Caco-2 (cell line): ENCODE data around the gene FGFR3. TPM values are rescaled to one million over a fixed set of nuclear protein-coding genes. Genes with fewer than 3 reads are reported as not detected.

ENCODE experiments used
- BruUV-seq: library from RNA; stranded (reverse); fragments of 400-500 nt; replicated peaks from 2 replicates; lab custom pipeline; 2021; lab: Mats Ljungman, UMichigan
- CTCF ChIA-PET: fragments of 300-600 bp; sonication (Branson Sonifier 250); formaldehyde crosslinking; loops from one replicate; lab custom pipeline; 2022; ENCODE audit warnings: antibody characterized with exemption; lab: Charles Lee
- POLR2A ChIA-PET: fragments of 300-600 bp; sonication (Branson Sonifier 250); formaldehyde crosslinking; loops from one replicate; lab custom pipeline; 2022; ENCODE audit warnings: antibody characterized with exemption; lab: Charles Lee
- DNase-seq, 2 experiments: peaks; one replicate each; pipeline versions ENCODE4 v3.0.0 to v3.0.0-alpha.2; 2020 to 2022
- H3K27me3 ChIP-seq: replicated peaks from 2 replicates; pipeline ENCODE4 v1.6.0; 2011; ENCODE audit warnings: low read length; ENCODE audit not compliant: control insufficient read depth, insufficient read depth
- H3K36me3 ChIP-seq: 2 replicates; pipeline ENCODE4 v1.5.1; 2011; ENCODE audit warnings: low read length; ENCODE audit not compliant: control insufficient read depth, insufficient read depth
- H3K4me1 ChIP-seq: fragments of 250-450 bp; sonication (Bioruptor Pico); 2 replicates; pipeline ENCODE4 v1.5.1; 2020; ENCODE audit warnings: mild to moderate bottlenecking
- H3K4me3 ChIP-seq: 2 replicates; pipeline ENCODE4 v1.5.1; 2011; ENCODE audit warnings: low read depth, mild to moderate bottlenecking, control low read depth, low read length
- H3K9me3 ChIP-seq: fragments of 250-450 bp; sonication (Bioruptor Pico); 2 replicates; pipeline ENCODE4 v1.5.1; 2020; ENCODE audit warnings: mild to moderate bottlenecking, moderate library complexity
- H3K27ac Mint-ChIP-seq: one replicate; pipeline ENCODE4 v1.8.0; 2022; ENCODE audit warnings: mixed read lengths; ENCODE audit not compliant: unreplicated experiment
- H3K27me3 Mint-ChIP-seq: one replicate; pipeline ENCODE4 v1.8.0; 2022; ENCODE audit warnings: mixed read lengths; ENCODE audit not compliant: insufficient read depth, unreplicated experiment
- H3K36me3 Mint-ChIP-seq: one replicate; pipeline ENCODE4 v1.8.0; 2022; ENCODE audit warnings: mild to moderate bottlenecking, mixed read lengths; ENCODE audit not compliant: insufficient read depth, unreplicated experiment
- H3K4me1 Mint-ChIP-seq: one replicate; pipeline ENCODE4 v1.8.0; 2022; ENCODE audit warnings: low read depth, mixed read lengths; ENCODE audit not compliant: unreplicated experiment
- H3K4me3 Mint-ChIP-seq: one replicate; pipeline ENCODE4 v1.8.0; 2022; ENCODE audit warnings: mild to moderate bottlenecking, moderate library complexity, mixed read lengths; ENCODE audit not compliant: unreplicated experiment
- H3K9me3 Mint-ChIP-seq: one replicate; pipeline ENCODE4 v1.8.0; 2022; ENCODE audit warnings: mixed read lengths; ENCODE audit not compliant: unreplicated experiment
- CTCF ChIP-seq, 2 experiments: fragments of 200-600 bp in 1 of 2; IDR thresholded peaks; 1 replicate in 1 of 2; 2 replicates in 1 of 2; pipeline versions ENCODE4 v1.5.1 to v1.8.0; 2011 to 2022; ENCODE audit warnings: antibody characterized with exemption in 1 of 2, control low read depth in 1 of 2, inconsistent platforms in 1 of 2, low read depth in 1 of 2, low read length in 1 of 2, mild to moderate bottlenecking in 1 of 2, moderate library complexity in 1 of 2; ENCODE audit not compliant: insufficient read depth in 1 of 2, severe bottlenecking in 1 of 2, unreplicated experiment in 1 of 2
- intact Hi-C: fragments of 100-400 bp; cut with micrococcal nuclease; formaldehyde crosslinking; loops from one replicate; pipeline ENCODE4 v1.10.0; 2022; ENCODE audit not compliant: unreplicated experiment
- total RNA-seq: library from RNA; stranded (reverse); gene quantifications from 2 replicates; pipeline ENCODE4 v1.2.3, GENCODE V29; 2022

FGFR3 gene
- total RNA-seq, 1 experiment from 2014 or later = 132 TPM

- Mint-ChIP-seq H3K4me1 (no peaks in the 10 kb centered on the region), H3K4me3 (no peak overlapping the region), H3K27ac (no peak overlapping the region), H3K27me3 (no peaks in the 10 kb centered on the region), H3K9me3 (no peaks in the 10 kb centered on the region), H3K36me3 (peaks cover under 1% of the 10 kb centered on the region)
- DNase-seq = no peak
- H3K36me3 ChIP-seq = no peaks in the 10 kb centered on the region
- H3K4me3 ChIP-seq = no peak overlapping the region
- POLR2A ChIA-PET = no interaction called here
- no peak for TF ChIP-seq CTCF (IDR thresholded peaks at IDR 0.05; ENCODE audit: insufficient read depth in 1 of 2, low read depth in 1 of 2, low read length in 1 of 2, severe bottlenecking in 1 of 2, unreplicated experiment in 1 of 2)
- no peaks in the 10 kb centered on the region for H3K27me3 ChIP-seq
- CTCF ChIA-PET = interaction anchor here (1.2 kb wide), 1 partner anchor 9 kb away, joined by 6 read pairs; the partner anchor contains the start of gene FGFR3
- H3K9me3 ChIP-seq = no peaks in the 10 kb centered on the region
- BruUV-seq = no TSS peak
- H3K4me1 ChIP-seq = peaks cover 23% of the 10 kb centered on the region; the same call in 1 of the 2 replicates
- intact Hi-C loops = loop anchor here (2.0 kb wide), 1 partner anchor 15 kb away; no protein-coding TSS in a partner anchor
Observed at GRCh38 chr4:1783970-1784369, 9.1 kb upstream of the FGFR3 start.

GRCh38 chr4:1784395-1784788 is 8.7 kb upstream of the FGFR3 start:
- no TSS peak for BruUV-seq

More at GRCh38 chr4:1784395-1784788, 8.7 kb upstream of the FGFR3 start:
- no peaks in the 10 kb centered on the region for H3K4me1 Mint-ChIP-seq
- H3K9me3 Mint-ChIP-seq = no peaks in the 10 kb centered on the region
- DNase-seq = no peak
- Histone ChIP-seq H3K4me3 (no peak overlapping the region), H3K9me3 (no peaks in the 10 kb centered on the region), H3K36me3 (no peaks in the 10 kb centered on the region), H3K27me3 (no peaks in the 10 kb centered on the region), H3K4me1 (peaks cover 20% of the 10 kb centered on the region; the same call in 1 of the 2 replicates)
- ChIA-PET POLR2A (no interaction called here), CTCF (interaction anchor here (1.0 kb wide), 1 partner anchor 58 kb away, joined by 3 read pairs; no protein-coding TSS in a partner anchor)
- intact Hi-C loops = no loop called here
- H3K36me3 Mint-ChIP-seq = no peaks in the 10 kb centered on the region
- H3K4me3 Mint-ChIP-seq = no peak overlapping the region
- H3K27me3 Mint-ChIP-seq = no peaks in the 10 kb centered on the region
- no peak for TF ChIP-seq CTCF (IDR thresholded peaks at IDR 0.05; ENCODE audit: insufficient read depth in 1 of 2, low read depth in 1 of 2, low read length in 1 of 2, severe bottlenecking in 1 of 2, unreplicated experiment in 1 of 2)
- no peak overlapping the region for H3K27ac Mint-ChIP-seq
